DND-41 (cell line): ENCODE results near the gene SMARCC1.

Experiments used
- EZH2 ChIP-seq: IDR thresholded peaks from 3 replicates; pipeline ENCODE4 v1.6.1; 2012; ENCODE audit warnings: borderline replicate concordance, low read depth, mild to moderate bottlenecking, moderate library complexity, low read length, inconsistent platforms; ENCODE audit not compliant: severe bottlenecking
- TF ChIP-seq, protein P1 (sequence below): IDR thresholded peaks from 2 replicates; pipeline ENCODE4 v1.5.1; 2012; ENCODE audit warnings: borderline replicate concordance, low read length, moderate library complexity, mild to moderate bottlenecking; ENCODE audit not compliant: poor library complexity, severe bottlenecking; ENCODE audit errors: extremely low read depth

DNA sequence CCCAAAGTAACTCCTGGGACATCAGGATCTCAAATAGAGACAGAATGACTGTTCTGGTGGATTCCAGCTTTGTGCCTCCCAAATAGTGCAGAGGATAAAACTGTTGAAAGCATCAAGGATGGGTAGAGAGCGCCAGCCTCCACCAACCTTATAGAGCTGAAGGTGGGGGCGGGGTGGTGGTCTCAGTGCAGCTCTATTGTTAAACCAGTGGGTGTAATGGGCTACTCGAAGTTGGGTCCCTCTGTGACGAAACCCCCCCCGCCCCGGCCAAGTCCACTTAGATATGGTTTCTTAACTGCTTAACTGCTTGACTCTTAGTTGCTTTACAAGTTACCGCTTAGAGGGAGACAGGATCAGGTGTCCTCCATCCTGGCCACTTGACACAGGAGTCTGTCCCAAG is 43.9 kb upstream of the SMARCC1 start:
- TF ChIP-seq EZH2 = no peak
- TF ChIP-seq, protein P1, sequence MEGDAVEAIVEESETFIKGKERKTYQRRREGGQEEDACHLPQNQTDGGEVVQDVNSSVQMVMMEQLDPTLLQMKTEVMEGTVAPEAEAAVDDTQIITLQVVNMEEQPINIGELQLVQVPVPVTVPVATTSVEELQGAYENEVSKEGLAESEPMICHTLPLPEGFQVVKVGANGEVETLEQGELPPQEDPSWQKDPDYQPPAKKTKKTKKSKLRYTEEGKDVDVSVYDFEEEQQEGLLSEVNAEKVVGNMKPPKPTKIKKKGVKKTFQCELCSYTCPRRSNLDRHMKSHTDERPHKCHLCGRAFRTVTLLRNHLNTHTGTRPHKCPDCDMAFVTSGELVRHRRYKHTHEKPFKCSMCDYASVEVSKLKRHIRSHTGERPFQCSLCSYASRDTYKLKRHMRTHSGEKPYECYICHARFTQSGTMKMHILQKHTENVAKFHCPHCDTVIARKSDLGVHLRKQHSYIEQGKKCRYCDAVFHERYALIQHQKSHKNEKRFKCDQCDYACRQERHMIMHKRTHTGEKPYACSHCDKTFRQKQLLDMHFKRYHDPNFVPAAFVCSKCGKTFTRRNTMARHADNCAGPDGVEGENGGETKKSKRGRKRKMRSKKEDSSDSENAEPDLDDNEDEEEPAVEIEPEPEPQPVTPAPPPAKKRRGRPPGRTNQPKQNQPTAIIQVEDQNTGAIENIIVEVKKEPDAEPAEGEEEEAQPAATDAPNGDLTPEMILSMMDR = no peak
